Transverse colon (tissue), 3 donors: ENCODE data around the gene SHROOM3.

Experiments used
- CTCF ChIP-seq, 5 experiments: fragments of 200-600 bp in 3 of 5; fragments of 450-650 bp in 2 of 5; sonication (generic) in 3 of 5; IDR thresholded peaks; 1 replicate in 2 of 5; 2 replicates in 3 of 5; pipeline ENCODE4 v1.5.1; 2016 to 2017; ENCODE audit warnings: antibody characterized with exemption in 5 of 5, inconsistent platforms in 3 of 5, mild to moderate bottlenecking in 2 of 5, moderate library complexity in 1 of 5
- EP300 ChIP-seq: sonication (generic); formaldehyde crosslinking; IDR thresholded peaks from one replicate; pipeline ENCODE4 v1.6.1; 2017; ENCODE audit warnings: antibody characterized with exemption, low read depth
- POLR2A ChIP-seq: fragments of 450-650 bp; IDR thresholded peaks from one replicate; pipeline ENCODE4 v1.6.1; 2016; ENCODE audit warnings: antibody characterized with exemption, mild to moderate bottlenecking, moderate library complexity

DNA sequence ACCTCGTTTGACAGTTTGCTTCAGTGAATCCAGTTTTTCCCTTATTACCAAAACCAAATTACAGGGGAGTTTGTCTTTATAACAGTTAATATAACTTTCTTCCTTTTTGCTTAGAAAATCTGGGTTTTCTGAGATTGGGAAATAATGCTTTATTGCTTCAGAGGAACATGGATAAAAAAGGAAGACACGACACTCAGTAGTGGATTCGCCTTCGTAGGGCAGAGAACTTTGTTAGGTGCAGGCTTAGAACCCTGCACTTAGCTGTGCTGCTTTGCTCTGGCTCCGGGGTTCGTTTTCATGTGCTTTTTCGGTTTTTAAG, 274.7 kb downstream of the SHROOM3 start:
- TF ChIP-seq CTCF (IDR thresholded peaks at IDR 0.05), result no peak
- TF ChIP-seq POLR2A, result no peak
- no peak for TF ChIP-seq EP300
